HepG2 (cell line): ENCODE data around the gene STIP1. TPM values are rescaled to one million over a fixed set of nuclear protein-coding genes. Genes with fewer than 3 reads are reported as not detected.

Experiments used
- GABPA ChIP-seq, 2 experiments: IDR thresholded peaks; 2 replicates each; pipeline ENCODE4 v1.6.1; 2011 to 2016; ENCODE audit warnings: low read depth in 2 of 2, low read length in 1 of 2, missing biosample characterization in 1 of 2, missing genetic modification characterization in 1 of 2
- HDAC1 ChIP-seq: sonication (generic); formaldehyde crosslinking; IDR thresholded peaks from 2 replicates; pipeline ENCODE4 v1.5.1; 2020; ENCODE audit warnings: mild to moderate bottlenecking, missing genetic modification reagents
- HIC2 ChIP-seq: sonication (generic); formaldehyde crosslinking; IDR thresholded peaks from 2 replicates; pipeline ENCODE4 v1.9.0; 2022; ENCODE audit warnings: low read depth, missing genetic modification reagents
- IRF2 ChIP-seq: IDR thresholded peaks from 2 replicates; pipeline ENCODE4 v1.6.1; 2018; ENCODE audit warnings: missing genetic modification reagents, missing compliant biosample characterization
- MBNL3 ChIP-seq: fragments of 250-450 bp; sonication (Bioruptor Pico); conservative IDR thresholded peaks from 2 replicates; pipeline ENCODE4 v1.8.0; 2022; ENCODE audit warnings: mild to moderate bottlenecking, inconsistent platforms
- MIXL1 ChIP-seq: IDR thresholded peaks from 2 replicates; pipeline ENCODE4 v1.6.1; 2016
- MLLT10 ChIP-seq: sonication (generic); formaldehyde crosslinking; IDR thresholded peaks from 2 replicates; pipeline ENCODE4 v1.4.0; 2020; ENCODE audit warnings: missing genetic modification reagents
- NFIC ChIP-seq: IDR thresholded peaks from 2 replicates; pipeline ENCODE4 v1.6.1; 2012; ENCODE audit warnings: mild to moderate bottlenecking, low read length, inconsistent platforms
- NFKBIZ ChIP-seq: IDR thresholded peaks from 2 replicates; pipeline ENCODE4 v1.6.1; 2018; ENCODE audit warnings: missing genetic modification reagents, missing compliant biosample characterization
- PAWR ChIP-seq: sonication (generic); formaldehyde crosslinking; IDR thresholded peaks from 2 replicates; pipeline ENCODE4 v1.4.0; 2020; ENCODE audit warnings: missing genetic modification reagents, mild to moderate bottlenecking, borderline replicate concordance
- PAX8 ChIP-seq: sonication (generic); formaldehyde crosslinking; IDR thresholded peaks from 2 replicates; pipeline ENCODE4 v1.8.0; 2022; ENCODE audit warnings: mild to moderate bottlenecking, missing genetic modification reagents, borderline replicate concordance
- SAP130 ChIP-seq: IDR thresholded peaks from 2 replicates; pipeline ENCODE4 v1.6.1; 2016; ENCODE audit warnings: low read depth
- SMC3 ChIP-seq: IDR thresholded peaks from 2 replicates; pipeline ENCODE4 v1.6.1; 2011; ENCODE audit warnings: low read length, improper control_type of control experiment
- SOX13 ChIP-seq, 3 experiments: fragments of 450-650 bp in 1 of 3; sonication (generic) in 1 of 3; formaldehyde crosslinking in 1 of 3; IDR thresholded peaks in 2 of 3; conservative IDR thresholded peaks in 1 of 3; 2 replicates each; pipeline versions ENCODE4 v1.5.0 to v1.6.1; 2016 to 2020; ENCODE audit warnings: antibody characterized with exemption in 1 of 3, mild to moderate bottlenecking in 1 of 3, missing compliant biosample characterization in 1 of 3, missing genetic modification reagents in 1 of 3, moderate library complexity in 1 of 3
- SRSF9 ChIP-seq: fragments of 200-400 bp; formaldehyde crosslinking; IDR thresholded peaks from 2 replicates; pipeline ENCODE4 v1.6.1; 2018; ENCODE audit warnings: borderline replicate concordance, mild to moderate bottlenecking, low read depth, low read length; ENCODE audit not compliant: insufficient read depth, poor library complexity, severe bottlenecking
- ZNF207 ChIP-seq: fragments of 450-650 bp; IDR thresholded peaks from 2 replicates; pipeline ENCODE4 v1.6.1; 2016; ENCODE audit warnings: antibody characterized with exemption, borderline replicate concordance
- ZNF253 ChIP-seq: sonication (generic); formaldehyde crosslinking; IDR thresholded peaks from 2 replicates; pipeline ENCODE4 v1.8.0; 2022; ENCODE audit warnings: mild to moderate bottlenecking, missing genetic modification reagents, borderline replicate concordance
- ZNF276 ChIP-seq: sonication (generic); formaldehyde crosslinking; IDR thresholded peaks from 2 replicates; pipeline ENCODE4 v1.4.0; 2020; ENCODE audit warnings: mild to moderate bottlenecking, low read depth, missing genetic modification reagents
- ZNF761 ChIP-seq: sonication (generic); formaldehyde crosslinking; conservative IDR thresholded peaks from 2 replicates; pipeline ENCODE4 v1.4.0; 2020; ENCODE audit warnings: mild to moderate bottlenecking, missing genetic modification reagents
- polyA plus RNA-seq, 8 experiments: library from polyadenylated mRNA; depleted of rRNA in 3 of 8; stranded (reverse) in 7 of 8; unstranded in 1 of 8; fragments of >200 nt; fragmentation: Illumina TruSeq in 4 of 8; extraction: Trizol in 4 of 8; gene quantifications; 2 replicates each; pipeline versions ENCODE4 v1.2.1 to v1.2.3, GENCODE V29; 2011 to 2016; ENCODE audit warnings: low read depth in 4 of 8, missing spikeins in 1 of 8, mixed read lengths in 1 of 8; ENCODE audit not compliant: insufficient read depth in 1 of 8
- total RNA-seq, 5 experiments: library from RNA; depleted of rRNA; stranded (reverse); fragments of >200 nt; fragmentation: Illumina TruSeq; extraction: Trizol; gene quantifications; 2 replicates each; pipeline ENCODE4 v1.2.3, GENCODE V29; 2016; ENCODE audit warnings: low read depth in 1 of 5
- TF ChIP-seq, protein P1 (sequence below), 2 experiments: sonication (generic) in 1 of 2; formaldehyde crosslinking in 1 of 2; IDR thresholded peaks; 2 replicates each; pipeline versions ENCODE4 v1.5.1 to v1.6.1; 2011 to 2020; ENCODE audit warnings: borderline replicate concordance in 1 of 2, low read depth in 1 of 2, low read length in 1 of 2, mild to moderate bottlenecking in 1 of 2, missing genetic modification reagents in 1 of 2, moderate library complexity in 1 of 2
- TF ChIP-seq, protein P2 (sequence below): sonication (generic); formaldehyde crosslinking; IDR thresholded peaks from 2 replicates; pipeline ENCODE4 v1.8.1; 2023; ENCODE audit warnings: mild to moderate bottlenecking, missing genetic modification reagents, borderline replicate concordance

The STIP1 gene
- total and polyA plus RNA-seq, 2 of the 13 experiments (the other 11 are each of a cell fraction or from before 2014, with no cell fraction given), result 81.1 to 217 TPM

- TF ChIP-seq, protein P1, sequence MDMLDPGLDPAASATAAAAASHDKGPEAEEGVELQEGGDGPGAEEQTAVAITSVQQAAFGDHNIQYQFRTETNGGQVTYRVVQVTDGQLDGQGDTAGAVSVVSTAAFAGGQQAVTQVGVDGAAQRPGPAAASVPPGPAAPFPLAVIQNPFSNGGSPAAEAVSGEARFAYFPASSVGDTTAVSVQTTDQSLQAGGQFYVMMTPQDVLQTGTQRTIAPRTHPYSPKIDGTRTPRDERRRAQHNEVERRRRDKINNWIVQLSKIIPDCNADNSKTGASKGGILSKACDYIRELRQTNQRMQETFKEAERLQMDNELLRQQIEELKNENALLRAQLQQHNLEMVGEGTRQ (IDR thresholded peaks at IDR 0.05; ENCODE audit: low read depth, low read length), result no peak
- TF ChIP-seq, protein P1 (CRISPR knock-in tag; IDR thresholded peaks at IDR 0.05; ENCODE audit: borderline replicate concordance), result no peak
- TF ChIP-seq ZNF253 (CRISPR knock-in tag) (no peak), HIC2 (CRISPR knock-in tag) (peak; percentile 92), PAX8 (CRISPR knock-in tag) (no peak), ZNF761 (no peak), SMC3 (no peak), ZNF207 (no peak), IRF2 (CRISPR knock-in tag) (no peak), MBNL3 (CRISPR knock-in tag) (no peak), HDAC1 (CRISPR knock-in tag) (peak; percentile 36; the same call in 1 of the 2 replicates), NFIC (no peak; the same call in 1 of the 2 replicates), SAP130 (CRISPR knock-in tag) (peak; percentile 45), SOX13 (IDR thresholded peaks at IDR 0.05) (no peak), SOX13 (CRISPR knock-in tag; conservative IDR thresholded peaks at IDR 0.05 in 1 of 2, IDR thresholded peaks at IDR 0.05 in 1 of 2) (no peak), MIXL1 (CRISPR knock-in tag) (peak; percentile 44; the same call in 1 of the 2 replicates), PAWR (no peak), MLLT10 (no peak), NFKBIZ (CRISPR knock-in tag) (no peak), GABPA (IDR thresholded peaks at IDR 0.05; ENCODE audit: low read depth, low read length) (no peak), GABPA (CRISPR knock-in tag; IDR thresholded peaks at IDR 0.05; ENCODE audit: low read depth) (peak; percentile 20; the same call in 1 of the 2 replicates), ZNF276 (CRISPR knock-in tag) (no peak), SRSF9 (no peak)
- TF ChIP-seq, protein P2, sequence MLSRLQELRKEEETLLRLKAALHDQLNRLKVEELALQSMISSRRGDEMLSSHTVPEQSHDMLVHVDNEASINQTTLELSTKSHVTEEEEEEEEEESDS, result no peak
Observed at GRCh38 chr11:64218628-64219353, 32.8 kb downstream of the STIP1 start (continued).
